Tibial nerve (tissue), 4 donors: ENCODE data around the gene FSTL4. TPM values are rescaled to one million over a fixed set of nuclear protein-coding genes. Genes with fewer than 3 reads are reported as not detected.

Experiments used
- DNase-seq, 2 donors: peaks; one replicate each; pipeline ENCODE4 v3.0.0-alpha.2; 2019; ENCODE audit warnings: low spot score in 2 of 2
- H3K27ac ChIP-seq, 4 donors: fragments of 200-600 bp; sonication (generic) in 3 of 4; one replicate each; pipeline ENCODE4 v1.5.1; 2017 to 2019; ENCODE audit warnings: mild to moderate bottlenecking in 1 of 4
- H3K27me3 ChIP-seq, 2 donors: fragments of 200-600 bp; sonication (generic) in 1 of 2; one replicate each; pipeline versions ENCODE4 v1.5.1 to v1.6.0; 2017 to 2019
- H3K36me3 ChIP-seq, 3 donors: fragments of 200-600 bp; sonication (generic); one replicate each; pipeline ENCODE4 v1.5.1; 2018 to 2019
- H3K4me1 ChIP-seq, 4 donors: fragments of 200-600 bp; sonication (generic) in 3 of 4; one replicate each; pipeline ENCODE4 v1.5.1; 2017 to 2019
- H3K4me3 ChIP-seq, 4 donors: fragments of 200-600 bp; sonication (generic) in 3 of 4; one replicate each; pipeline ENCODE4 v1.5.1; 2017 to 2019; ENCODE audit warnings: mild to moderate bottlenecking in 1 of 4, moderate library complexity in 1 of 4
- H3K9me3 ChIP-seq, 4 donors: fragments of 200-600 bp; sonication (generic) in 3 of 4; one replicate each; pipeline ENCODE4 v1.5.1; 2017 to 2019
- CTCF ChIP-seq, 5 experiments: fragments of 200-600 bp in 3 of 5; fragments of 450-650 bp in 2 of 5; sonication (generic) in 3 of 5; IDR thresholded peaks; one replicate each; pipeline ENCODE4 v1.5.1; 2016 to 2019; ENCODE audit warnings: antibody characterized with exemption in 5 of 5, mild to moderate bottlenecking in 3 of 5, moderate library complexity in 2 of 5
- EP300 ChIP-seq, 2 donors: sonication (generic); formaldehyde crosslinking; IDR thresholded peaks; one replicate each; pipeline ENCODE4 v1.6.1; 2017; ENCODE audit warnings: antibody characterized with exemption in 2 of 2, mild to moderate bottlenecking in 1 of 2
- POLR2A ChIP-seq, 2 donors: fragments of 450-650 bp; IDR thresholded peaks; one replicate each; pipeline ENCODE4 v1.6.1; 2017; ENCODE audit warnings: antibody characterized with exemption in 2 of 2, mild to moderate bottlenecking in 2 of 2, moderate library complexity in 2 of 2
- WGBS, 2 donors: methylation state at CpG; one replicate each; pipeline ENCODE4 v1.1.5; 2018; 5-methylcytosine and 5-hydroxymethylcytosine counted together
- total RNA-seq, 4 donors: library from RNA; depleted of rRNA; stranded (reverse); fragments of >200 nt; gene quantifications; one replicate each; pipeline ENCODE4 v1.1.0, GENCODE V29; 2016

The FSTL4 gene
- total RNA-seq, 4 donors from 2014 or later = 0.22 TPM; not detected in 3

GRCh38 chr5:133426264-133426663, 186.1 kb downstream of the FSTL4 start:
- WGBS, 2 donors = 48 to 69% methylated on average over 9 of the region's 9 CpGs
- DNase-seq = no peak

GRCh38 chr5:133425764-133426163, 186.6 kb downstream of the FSTL4 start:
- H3K4me1 ChIP-seq = peaks cover 0 to 6% (median 0%) of the 10 kb centered on the region in 4 donors
- DNase-seq = no peak
- WGBS, 2 donors = 89% methylated on average over 4 of the region's 4 CpGs
- H3K27me3 ChIP-seq = no peaks in the 10 kb centered on the region
- TF ChIP-seq CTCF (IDR thresholded peaks at IDR 0.05) (no peak), POLR2A (IDR thresholded peaks at IDR 0.05) (no peak), EP300 (IDR thresholded peaks at IDR 0.05) (no peak)
- no peaks in the 10 kb centered on the region for H3K36me3 ChIP-seq
- no peaks in the 10 kb centered on the region for H3K9me3 ChIP-seq
- H3K4me3 ChIP-seq = no peak overlapping the region
- H3K27ac ChIP-seq = no peak overlapping the region

More at GRCh38 chr5:133426264-133426663, 186.1 kb downstream of the FSTL4 start:
- Histone ChIP-seq H3K36me3 (no peaks in the 10 kb centered on the region), H3K4me3 (no peak overlapping the region), H3K4me1 (peaks cover 0 to 6% (median 0%) of the 10 kb centered on the region in 4 donors), H3K27me3 (no peaks in the 10 kb centered on the region), H3K27ac (no peak overlapping the region), H3K9me3 (no peaks in the 10 kb centered on the region)
- TF ChIP-seq CTCF (IDR thresholded peaks at IDR 0.05) = no peak
- TF ChIP-seq EP300 (IDR thresholded peaks at IDR 0.05) = no peak
- TF ChIP-seq POLR2A (IDR thresholded peaks at IDR 0.05) = no peak

GRCh38 chr5:133425222-133425621, 187.1 kb downstream of the FSTL4 start:
- Histone ChIP-seq H3K9me3 (no peaks in the 10 kb centered on the region), H3K27me3 (no peaks in the 10 kb centered on the region), H3K27ac (no peak overlapping the region), H3K4me3 (no peak overlapping the region), H3K36me3 (no peaks in the 10 kb centered on the region), H3K4me1 (peaks cover 0 to 6% (median 0%) of the 10 kb centered on the region in 4 donors)
- 74 to 86% methylated on average over 5 of the region's 5 CpGs for WGBS, 2 donors
- no peak for TF ChIP-seq EP300 (IDR thresholded peaks at IDR 0.05)
- TF ChIP-seq CTCF (IDR thresholded peaks at IDR 0.05) = no peak
- TF ChIP-seq POLR2A (IDR thresholded peaks at IDR 0.05) = no peak
- no peak for DNase-seq

GRCh38 chr5:133423618-133424282, 188.6 kb downstream of the FSTL4 start:
- no peaks in the 10 kb centered on the region for H3K9me3 ChIP-seq
- WGBS, 2 donors = 31 to 36% methylated on average over 24 to 30 of the region's 30 CpGs
- no peaks in the 10 kb centered on the region for H3K27me3 ChIP-seq
- no peaks in the 10 kb centered on the region for H3K36me3 ChIP-seq
- no peak overlapping the region for H3K4me3 ChIP-seq
- peaks cover 0 to 6% (median 0%) of the 10 kb centered on the region in 4 donors for H3K4me1 ChIP-seq
- no peak overlapping the region for H3K27ac ChIP-seq
- DNase-seq = peak; percentile 35 to 57
- TF ChIP-seq EP300 (IDR thresholded peaks at IDR 0.05) = no peak
- peak; percentile 73 to 89 (median 86) for TF ChIP-seq CTCF (IDR thresholded peaks at IDR 0.05)

GRCh38 chr5:133423011-133423617, 189.2 kb downstream of the FSTL4 start:
- H3K36me3 ChIP-seq = no peaks in the 10 kb centered on the region
- H3K9me3 ChIP-seq = no peaks in the 10 kb centered on the region
- no peaks in the 10 kb centered on the region for H3K27me3 ChIP-seq
- no peak for DNase-seq
- WGBS, 2 donors = 77 to 84% methylated on average over 14 of the region's 14 CpGs
- TF ChIP-seq POLR2A (IDR thresholded peaks at IDR 0.05) = no peak
- TF ChIP-seq CTCF (IDR thresholded peaks at IDR 0.05) = no peak
- no peak for TF ChIP-seq EP300 (IDR thresholded peaks at IDR 0.05)
- peaks cover 0 to 6% (median 0%) of the 10 kb centered on the region in 4 donors for H3K4me1 ChIP-seq
- no peak overlapping the region for H3K27ac ChIP-seq
- no peak overlapping the region for H3K4me3 ChIP-seq
